Kidney capillary endothelial cell (primary cell): Measurements from ENCODE around the gene VAMP4.

Experiments used
- DNase-seq: peaks from one replicate; pipeline ENCODE4 v3.0.0-alpha.2; 2018; ENCODE audit warnings: low spot score

Gene VAMP4

DNA sequence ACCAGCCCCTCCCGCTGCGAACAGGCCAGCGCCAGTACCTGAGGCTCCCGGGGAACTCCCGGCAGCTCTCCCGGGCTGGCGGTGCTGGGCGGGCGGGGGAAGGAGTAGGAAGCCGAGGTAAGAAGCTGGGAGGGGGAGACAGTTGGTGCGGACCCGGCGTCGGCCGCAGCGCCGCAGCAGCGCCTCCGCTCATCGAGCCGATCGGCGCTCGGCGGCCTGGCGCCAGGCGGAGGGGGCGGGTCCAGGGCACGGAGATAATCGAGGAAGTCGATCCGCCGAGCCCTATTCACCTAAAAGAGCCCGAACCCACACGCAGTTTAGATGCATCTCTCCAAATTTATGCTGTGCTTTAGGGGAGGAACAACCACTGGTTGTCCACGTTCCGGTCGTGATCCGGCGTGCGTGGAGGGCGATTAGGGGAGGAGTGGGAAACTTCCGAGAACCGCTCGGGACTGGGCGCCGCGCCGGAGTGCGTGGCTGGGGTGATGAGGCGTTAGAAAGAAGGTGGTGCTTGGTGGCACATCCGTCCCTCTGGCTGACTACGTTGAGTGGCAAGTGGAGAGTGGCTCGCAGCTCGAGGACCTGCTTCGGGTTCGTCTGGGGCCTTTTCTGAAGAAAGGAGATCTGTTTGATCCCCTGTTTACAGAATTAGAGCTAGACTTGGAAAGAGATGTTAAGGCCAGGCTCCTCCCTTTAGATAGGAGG, at the start of gene VAMP4:
VAMP4 (minus strand) TSS at position 194 of the 705 bp plus-strand sequence. CDS start 3,651 bp downstream, outside the sequence.
- peak; percentile 84 for DNase-seq

DNA sequence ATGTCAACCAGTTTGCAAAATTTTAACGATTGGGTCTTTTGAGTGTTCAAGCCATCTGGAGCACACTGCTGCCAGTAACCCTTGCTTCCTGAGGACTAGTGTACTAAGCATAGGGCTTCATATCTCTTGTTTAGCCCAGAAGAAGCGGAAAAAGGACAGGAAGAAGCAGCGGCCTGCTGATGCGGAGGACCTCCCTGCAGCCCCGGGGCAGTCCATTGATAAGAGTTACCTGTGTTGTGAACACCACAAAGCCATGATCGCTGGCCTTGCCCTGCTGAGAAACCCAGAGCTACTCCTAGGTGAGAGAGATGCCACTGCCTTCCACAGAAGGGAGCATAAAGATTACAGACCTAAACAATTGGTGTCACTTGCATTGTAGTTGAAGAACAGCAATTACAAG, 48.5 kb upstream of the VAMP4 start:
- no peak for DNase-seq

DNA sequence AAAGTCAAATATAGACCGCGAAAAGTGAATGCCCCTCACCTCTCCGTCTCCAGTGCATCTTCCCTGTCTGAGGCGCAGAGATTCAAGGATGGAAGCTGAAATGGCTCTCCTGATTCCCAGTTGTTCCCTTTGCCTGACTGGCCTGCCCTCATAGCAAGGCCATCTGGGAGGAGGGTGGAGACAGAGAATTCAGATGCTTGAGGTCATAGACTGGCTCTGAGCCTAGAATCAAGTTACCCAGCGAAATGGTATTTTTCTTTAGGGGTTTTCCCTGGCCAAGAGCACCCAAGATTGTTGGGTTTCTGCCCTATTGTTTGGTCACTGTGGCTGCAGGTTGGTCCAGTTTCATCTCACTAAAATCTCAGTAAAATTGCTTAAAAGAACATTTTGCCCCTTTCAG, 46.8 kb upstream of the VAMP4 start:
- no peak for DNase-seq

DNA sequence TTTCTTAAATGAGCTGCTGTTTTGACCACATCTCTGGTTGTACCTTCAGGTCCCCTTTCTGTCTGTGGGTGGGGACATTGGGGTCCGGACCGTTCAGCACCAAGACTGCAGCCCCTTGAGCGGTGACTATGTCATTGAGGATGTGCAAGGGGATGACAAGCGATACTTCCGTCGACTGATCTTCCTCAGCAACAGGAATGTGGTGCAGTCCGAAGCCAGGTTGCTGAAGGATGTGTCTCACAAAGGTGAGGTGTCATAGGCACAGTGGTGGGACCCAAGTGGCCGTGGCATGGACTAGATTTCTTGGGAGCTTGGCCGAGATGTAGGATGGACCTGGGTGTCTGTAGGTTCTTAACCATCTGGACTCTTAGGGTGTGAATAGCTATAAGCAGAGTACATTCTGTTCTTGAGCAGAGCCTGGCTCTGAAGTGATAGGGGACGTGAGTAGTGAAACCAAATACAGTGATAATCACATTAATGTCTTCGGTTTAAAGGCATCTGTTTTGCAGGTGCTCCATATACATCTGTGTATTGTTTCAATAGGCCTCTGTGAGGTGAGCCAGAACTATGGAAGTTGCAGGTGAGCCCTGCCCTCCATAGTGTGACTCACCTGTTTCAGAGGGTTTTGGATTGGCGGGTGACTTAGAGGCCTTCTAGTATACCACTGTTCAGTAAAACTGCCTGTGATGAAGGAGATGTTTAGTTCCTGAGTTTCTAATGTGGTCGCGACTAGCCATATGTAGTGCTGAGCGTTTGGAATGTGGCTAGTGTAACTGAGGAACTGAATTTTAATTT, 46.0 kb upstream of the VAMP4 start:
- DNase-seq: no peak

GRCh38 chr1:171786534-171786933, 44.7 kb upstream of the VAMP4 start:
- DNase-seq: no peak

GRCh38 chr1:171785766-171786165, 43.9 kb upstream of the VAMP4 start:
- no peak for DNase-seq

GRCh38 chr1:171784784-171785183, 42.9 kb upstream of the VAMP4 start:
- no peak for DNase-seq

- DNase-seq: no peak
Observed at GRCh38 chr1:171783816-171784530, 42.1 kb upstream of the VAMP4 start.

DNA sequence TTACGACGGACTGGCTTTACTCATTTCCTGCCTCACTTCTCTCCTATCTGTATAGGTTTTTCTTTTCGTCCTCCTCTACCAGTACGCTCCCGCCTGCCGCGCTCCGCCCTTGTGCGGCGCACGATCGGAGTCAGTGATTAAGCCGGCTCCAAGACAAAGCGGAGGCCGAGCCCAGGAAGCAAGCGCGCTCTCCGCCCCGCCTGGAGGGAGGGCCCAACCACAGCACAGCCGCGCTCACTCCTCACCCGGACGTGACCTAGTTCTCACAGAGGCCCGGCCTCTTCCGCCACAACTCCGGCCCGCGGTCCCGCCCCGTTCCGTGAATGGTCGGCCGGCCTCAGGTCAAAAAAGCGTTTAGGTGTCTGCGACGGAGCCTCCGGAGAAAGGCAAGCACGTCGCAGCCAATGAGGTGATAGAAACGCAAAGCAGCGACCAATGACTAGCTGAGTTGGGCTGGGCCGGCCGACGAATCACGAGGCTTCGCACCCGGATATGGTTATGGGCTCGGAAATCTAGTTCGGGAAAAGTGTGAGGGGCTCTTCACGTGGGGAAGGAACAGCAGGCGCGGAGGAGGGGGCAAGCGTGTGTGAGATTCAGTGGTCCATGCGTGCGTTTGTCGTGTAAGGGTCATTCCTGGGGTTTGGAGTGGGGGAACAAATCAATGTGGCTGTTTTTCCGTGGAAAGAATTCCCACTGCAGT, 39.5 kb upstream of the VAMP4 start, which contains the start of gene METTL13:
METTL13 (plus strand) TSS at position 485 of the 700 bp plus-strand sequence. CDS start 308 bp downstream, outside the sequence.
- DNase-seq: peak; percentile 98

DNA sequence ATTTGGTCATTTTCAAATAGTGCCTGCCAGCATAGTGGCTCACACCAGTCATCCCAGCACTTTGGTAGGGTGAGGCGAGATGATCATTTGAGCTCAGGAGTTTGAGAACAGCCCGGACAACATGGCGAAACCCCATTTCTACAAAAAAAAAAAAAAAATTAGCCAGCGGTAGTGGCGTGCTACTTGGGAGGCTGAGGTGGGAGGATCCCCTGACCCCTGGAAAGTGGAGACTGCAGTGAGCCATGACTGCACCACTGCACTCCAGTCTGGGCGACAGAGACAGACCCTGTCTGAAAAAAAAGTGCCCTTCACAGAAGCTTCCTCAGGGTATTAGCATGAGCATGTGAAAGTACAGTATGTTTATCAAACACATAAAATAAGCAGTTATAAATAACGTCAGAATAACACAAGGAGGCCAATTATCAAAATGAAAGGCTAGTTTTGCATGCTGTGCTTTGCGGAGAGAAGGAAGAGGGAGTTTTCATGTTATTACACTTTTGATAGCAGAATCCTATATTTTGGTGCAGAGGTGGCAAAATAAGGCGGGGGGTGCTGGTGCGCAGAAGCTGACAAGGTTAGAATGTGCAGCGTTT, 38.8 kb upstream of the VAMP4 start:
- no peak for DNase-seq

GRCh38 chr1:171772312-171772711, 30.4 kb upstream of the VAMP4 start:
- DNase-seq: no peak

GRCh38 chr1:171769754-171770153, 27.9 kb upstream of the VAMP4 start:
- no peak for DNase-seq

GRCh38 chr1:171769171-171769570, 27.3 kb upstream of the VAMP4 start:
- no peak for DNase-seq

GRCh38 chr1:171763764-171764163, 21.9 kb upstream of the VAMP4 start:
- no peak for DNase-seq

DNA sequence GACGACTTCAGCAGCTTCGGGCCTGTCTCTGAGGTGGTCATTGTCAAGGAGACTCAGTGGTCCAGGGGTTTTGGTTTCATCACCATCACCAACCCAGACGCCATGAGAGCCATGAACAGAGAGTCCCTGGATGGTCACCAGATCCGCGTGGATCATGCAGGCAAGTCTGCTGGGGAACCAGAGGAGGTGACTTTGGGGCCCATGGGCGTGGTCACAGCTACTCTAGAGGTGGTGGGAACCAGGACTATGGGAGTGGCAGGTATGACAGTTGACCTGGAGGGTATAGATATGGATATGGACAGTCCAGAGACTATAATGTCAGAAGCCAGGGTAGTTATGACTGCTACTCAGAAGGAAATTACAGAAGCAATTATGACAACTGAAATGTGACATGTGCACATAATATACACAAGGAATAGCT, 20.3 kb upstream of the VAMP4 start:
- no peak for DNase-seq

DNA sequence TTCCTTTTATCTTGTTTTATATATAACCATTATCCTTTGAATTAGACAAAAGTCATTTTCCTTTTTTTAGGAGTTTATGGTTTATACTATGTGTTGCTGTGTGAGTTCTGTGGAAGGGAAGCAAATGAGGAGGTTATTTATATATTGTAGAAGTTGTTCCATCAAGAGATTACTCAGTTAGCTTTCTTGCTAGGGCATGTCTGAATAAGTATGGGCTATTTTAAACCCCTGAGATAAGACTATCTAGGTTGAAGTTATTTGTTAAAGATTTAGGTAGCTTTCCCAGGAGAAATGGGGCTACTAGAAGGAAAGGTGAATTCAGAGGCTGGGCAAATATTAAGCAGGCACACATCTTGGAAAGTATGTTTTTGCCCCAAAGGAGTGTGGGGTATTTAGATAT, 16.1 kb upstream of the VAMP4 start:
- no peak for DNase-seq

DNA sequence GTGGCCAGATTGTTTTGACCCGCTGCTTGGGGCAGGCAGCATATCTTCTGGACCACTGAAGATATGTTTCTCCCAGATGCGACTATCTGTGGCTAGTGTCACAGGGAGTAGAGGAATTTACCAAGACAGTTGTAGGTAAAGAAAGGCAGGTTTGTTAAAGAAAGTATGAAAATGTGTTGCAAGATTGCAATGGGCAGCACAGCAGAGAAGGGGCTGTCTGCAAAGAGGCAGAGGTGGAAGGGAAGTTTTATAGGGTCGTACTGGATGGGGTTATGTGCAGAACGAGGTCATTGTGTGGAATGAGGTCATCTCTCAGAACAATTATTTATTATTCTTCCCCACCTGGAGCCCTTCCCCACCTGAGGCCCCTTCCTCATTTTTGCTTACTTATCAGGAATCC, 15.0 kb upstream of the VAMP4 start:
- no peak for DNase-seq

DNA sequence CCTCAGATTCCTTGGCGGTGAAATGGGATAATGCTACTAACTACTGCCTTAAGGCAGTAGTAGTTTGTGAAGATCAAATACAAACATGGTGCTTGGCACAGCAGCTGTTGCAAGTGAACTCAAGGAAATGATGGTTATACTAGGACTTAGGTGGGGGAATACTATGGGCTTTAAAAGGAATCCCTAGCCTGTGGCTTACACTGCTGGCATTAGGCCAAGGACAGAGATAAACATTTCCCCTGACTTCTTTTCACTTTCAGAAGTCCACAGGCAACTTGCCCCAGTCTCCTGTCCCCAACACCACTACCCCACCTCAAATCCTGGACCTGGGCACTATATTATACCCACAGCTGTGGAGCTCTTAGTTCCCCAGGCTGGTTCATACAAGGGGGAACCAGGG, 13.1 kb upstream of the VAMP4 start:
- no peak for DNase-seq

DNA sequence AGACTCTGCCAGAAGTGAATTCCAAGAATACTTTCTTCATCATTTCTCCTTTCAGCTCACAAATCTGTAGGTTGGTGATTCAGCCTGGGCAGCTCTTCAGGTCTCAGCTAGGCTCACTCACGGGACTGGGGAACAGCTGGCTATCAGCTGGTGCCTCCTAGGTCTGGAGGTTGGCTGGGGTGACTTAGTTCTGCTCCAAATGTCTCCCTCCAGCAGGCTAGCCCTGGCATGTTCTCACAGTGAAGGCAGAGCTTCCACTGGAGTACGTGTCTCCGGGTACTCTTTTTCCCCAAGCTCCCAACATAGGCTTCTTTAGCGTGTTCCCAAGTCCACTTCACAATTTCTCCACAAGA, 12.5 kb upstream of the VAMP4 start:
- no peak for DNase-seq

- no peak for DNase-seq
Observed at GRCh38 chr1:171753685-171754352, 12.0 kb upstream of the VAMP4 start.

DNA sequence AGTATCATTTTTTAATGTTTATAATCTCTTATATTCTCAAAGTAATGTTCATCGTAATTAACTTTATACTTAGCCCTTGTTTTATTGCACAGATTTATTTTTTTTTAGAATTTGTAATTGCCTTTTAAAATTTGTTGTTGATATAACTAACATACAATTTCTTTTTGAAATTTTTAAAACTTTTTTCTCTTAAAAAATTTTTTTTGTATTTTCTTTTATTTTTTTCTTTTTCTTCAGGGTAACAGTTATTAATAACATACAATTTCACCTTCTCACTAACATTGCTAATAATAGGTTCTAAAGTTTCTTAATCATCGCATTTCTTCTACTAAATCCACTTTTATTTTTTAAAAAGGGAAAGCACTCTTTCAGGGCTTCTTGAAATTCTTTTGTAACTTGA, 11.3 kb upstream of the VAMP4 start:
- no peak for DNase-seq
